DMS 273 treated with DMSO at 0.1 percent for 48 hours (cell line): ENCODE measurements around the gene CTSE.
"Not testable (repeated sequence)": the region's sequence is repeated elsewhere in the genome, so short reads cannot be mapped to it uniquely, and the experiment has no call there.

Source experiments
- DNase-seq: peaks from one replicate; lab custom pipeline; 2025; lab: John Stamatoyannopoulos, UW

CTSE gene

GRCh38 chr1:206014601-206015000 is 9.1 kb downstream of the CTSE start:
- no peak for DNase-seq

GRCh38 chr1:206013026-206013795 is 10.5 kb downstream of the CTSE start:
- DNase-seq, result no peak

GRCh38 chr1:206012086-206012859 is 11.4 kb downstream of the CTSE start:
- DNase-seq, result no peak

DNA sequence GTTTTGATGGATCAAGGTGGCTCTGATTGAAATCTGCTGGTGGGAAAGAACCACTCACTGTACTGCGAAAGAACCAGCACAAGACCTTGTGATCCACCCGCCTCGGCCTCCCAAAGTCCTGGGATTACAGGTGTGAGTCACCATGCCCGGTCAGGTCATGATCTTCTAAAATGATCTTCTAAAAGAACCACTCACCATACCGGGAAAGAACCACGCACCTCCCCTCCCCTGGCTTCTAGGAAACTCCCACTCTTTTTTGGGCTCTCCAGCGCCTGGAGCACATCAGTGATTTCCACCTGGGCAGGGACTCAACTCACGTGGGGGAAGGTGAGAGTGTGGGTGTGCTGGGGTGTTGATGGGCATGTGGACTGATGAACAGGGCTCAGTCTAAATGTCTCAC is 12.6 kb downstream of the CTSE start:
- DNase-seq, result no peak

- DNase-seq, result no peak
Observed at GRCh38 chr1:206010060-206010459, 13.6 kb downstream of the CTSE start.

GRCh38 chr1:206006946-206007345 is 16.7 kb downstream of the CTSE start:
- no peak for DNase-seq

DNA sequence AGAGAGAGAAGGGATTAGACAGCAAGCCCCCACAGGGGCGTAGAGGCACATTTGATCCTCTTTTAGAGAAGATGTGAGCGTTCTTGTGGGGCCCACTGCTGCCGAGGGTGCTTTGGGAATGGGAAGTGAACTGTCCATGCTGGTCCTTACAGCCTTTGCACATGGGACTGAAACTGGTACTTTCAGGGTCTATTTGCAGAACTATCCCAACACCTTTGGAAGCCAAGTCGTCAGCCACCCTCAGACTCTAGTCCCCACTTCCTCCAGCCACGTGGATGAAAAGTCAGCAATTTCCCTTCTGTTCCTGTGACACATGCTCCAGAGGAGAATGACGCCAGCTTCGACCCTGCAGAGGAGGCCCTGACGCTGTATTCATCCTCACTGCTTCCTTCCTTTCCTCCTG is 17.9 kb downstream of the CTSE start:
- no peak for DNase-seq

GRCh38 chr1:206005234-206005633 is 18.5 kb downstream of the CTSE start:
- no peak for DNase-seq

DNA sequence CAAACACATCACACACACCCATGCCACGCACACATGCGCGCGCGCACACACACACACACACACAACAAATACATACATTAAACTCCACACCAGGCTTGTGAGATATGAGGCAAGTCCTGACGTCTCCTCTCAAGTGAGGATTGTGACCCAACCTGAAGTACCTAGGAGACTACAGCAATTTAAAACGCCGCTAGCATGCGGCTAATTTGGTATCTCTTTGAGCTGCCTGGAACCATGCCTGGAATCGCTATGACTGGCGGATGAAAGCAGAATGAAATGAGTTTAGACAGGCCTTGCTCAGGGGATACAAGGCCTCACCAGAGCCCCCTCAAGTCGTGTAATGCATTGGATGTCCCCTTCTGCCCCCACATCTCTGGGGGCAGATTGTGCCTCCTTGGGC is 18.9 kb downstream of the CTSE start:
- no peak for DNase-seq

GRCh38 chr1:206003854-206004800 is 19.6 kb downstream of the CTSE start:
- no peak for DNase-seq

DNA sequence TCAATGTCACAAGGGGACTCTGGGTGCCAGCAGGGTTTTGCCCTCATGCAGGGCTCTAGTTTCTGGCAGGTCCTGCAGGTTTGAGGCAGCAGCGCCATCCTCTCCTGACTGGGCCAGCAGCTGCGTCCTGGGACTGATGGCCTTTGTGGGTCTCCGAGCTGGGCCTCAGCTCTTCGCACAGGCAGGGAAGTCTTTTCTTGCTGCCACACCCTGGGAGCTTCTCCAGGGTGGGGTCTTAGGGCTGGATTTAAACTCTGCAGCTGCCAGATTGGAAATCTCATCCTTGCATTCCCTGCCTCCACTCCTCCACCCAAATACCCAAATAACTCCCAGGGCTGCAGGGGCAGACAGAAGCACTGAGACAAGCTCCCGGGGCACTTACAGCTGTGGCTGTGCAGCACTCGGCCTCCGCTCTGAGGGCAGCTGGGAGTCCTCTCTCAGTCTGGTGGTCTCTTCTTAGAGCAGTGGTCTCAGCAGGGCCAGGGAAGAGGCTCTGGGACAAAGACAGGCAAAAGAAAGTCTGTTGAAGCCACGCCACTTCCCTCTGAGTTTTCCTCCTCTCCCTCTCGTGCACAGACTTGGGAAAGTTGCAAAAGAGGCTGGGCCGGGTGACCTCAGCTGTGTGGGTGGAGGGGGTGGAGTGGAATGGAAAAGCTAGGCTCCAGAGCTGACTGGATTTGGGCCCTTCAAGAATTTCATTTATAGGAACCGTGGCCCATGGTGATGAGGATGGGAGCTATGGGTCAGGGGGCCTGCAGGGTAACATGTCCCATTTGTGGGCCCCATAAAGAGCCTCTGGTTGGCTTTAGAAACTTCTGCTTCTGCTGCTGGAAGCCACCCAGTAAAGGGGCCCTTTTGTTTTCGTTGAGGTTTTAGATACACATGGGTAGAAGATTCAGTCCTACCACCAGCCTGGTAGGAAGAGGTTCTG is 20.6 kb downstream of the CTSE start, which contains the start of gene RAB7B:
Gene RAB7B, minus strand, starts transcription at position 525 of the 931 bp plus-strand sequence. CDS start 9,260 bp downstream, outside the sequence.
- no peak for DNase-seq

- DNase-seq, result no peak
Observed at GRCh38 chr1:206002160-206002559, 21.5 kb downstream of the CTSE start.

- DNase-seq, result no peak
Observed at GRCh38 chr1:206001476-206001888, 22.2 kb downstream of the CTSE start.

DNA sequence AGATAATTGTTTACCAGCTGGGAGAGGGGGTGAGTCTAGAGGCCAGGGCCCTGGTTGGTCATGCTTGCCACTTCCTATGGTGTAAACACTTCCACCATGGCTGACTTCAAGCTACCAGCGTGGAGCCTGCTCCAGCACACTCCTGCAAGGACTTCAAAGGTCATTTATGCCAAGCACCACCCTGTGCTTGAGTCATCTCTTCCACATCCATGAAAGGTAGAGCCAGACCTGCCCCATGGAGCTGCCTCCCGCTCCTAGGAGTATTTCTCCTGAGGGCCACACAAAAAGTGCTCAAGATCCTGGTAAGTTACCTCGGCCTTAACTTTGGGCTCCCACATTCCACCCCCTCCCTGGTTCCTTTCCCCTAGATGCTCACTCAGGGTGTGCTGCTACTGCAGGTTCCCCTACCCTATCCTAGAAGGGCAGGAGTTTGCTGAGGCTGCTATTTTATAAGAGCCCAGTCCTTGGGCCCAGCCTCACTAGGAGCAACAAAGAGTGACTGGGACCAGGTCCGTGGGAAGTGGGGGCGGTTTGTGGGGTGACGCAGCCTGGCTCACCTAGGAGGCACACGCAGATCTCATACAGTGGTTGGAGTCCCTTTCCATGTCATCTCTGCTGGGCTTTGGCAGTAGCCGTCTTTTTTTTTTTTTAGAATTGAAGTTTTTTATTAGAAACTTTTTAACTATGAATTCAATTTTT is 22.9 kb downstream of the CTSE start:
- no peak for DNase-seq

DNA sequence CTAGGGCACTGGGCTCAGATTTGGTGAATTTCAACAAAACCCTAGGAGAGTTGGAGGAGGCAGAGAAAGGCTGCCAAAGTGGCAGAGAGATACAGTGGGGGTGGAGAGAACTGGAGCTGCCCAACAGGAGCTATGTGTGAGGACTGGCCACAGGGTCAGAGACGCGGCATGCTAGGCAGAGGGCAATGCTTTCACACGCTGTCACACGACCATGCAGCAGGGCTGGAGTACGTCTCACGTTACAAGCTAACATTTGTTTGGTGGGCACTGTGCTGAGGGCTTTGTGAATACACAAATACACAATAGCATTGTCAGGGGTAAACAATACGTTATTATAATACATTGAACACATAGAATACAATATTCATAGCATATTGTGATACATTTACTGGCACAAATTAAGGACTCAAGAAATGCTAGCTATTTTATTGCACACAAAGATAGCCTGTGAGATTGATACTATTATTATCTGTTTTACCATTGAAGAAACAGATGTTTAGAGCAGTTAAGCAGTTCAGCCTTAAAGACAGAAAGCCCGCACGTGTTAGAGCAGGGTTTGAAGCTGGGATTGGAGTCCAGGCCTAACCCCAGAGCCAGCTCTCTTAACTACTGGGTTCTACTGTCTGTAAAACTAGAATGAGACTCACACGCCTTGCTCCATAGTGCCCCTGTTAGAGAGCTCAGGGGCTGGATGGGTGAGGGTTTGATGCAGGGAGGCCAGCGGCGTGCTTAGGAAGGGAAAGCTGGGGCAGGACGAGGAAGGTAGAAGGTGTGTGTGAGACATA is 25.0 kb downstream of the CTSE start:
- DNase-seq, result no peak

- not testable (repeated sequence) for DNase-seq
Observed at GRCh38 chr1:205996641-205997040, 27.1 kb downstream of the CTSE start.

GRCh38 chr1:205994346-205994745 is 29.3 kb downstream of the CTSE start:
- DNase-seq, result no peak

DNA sequence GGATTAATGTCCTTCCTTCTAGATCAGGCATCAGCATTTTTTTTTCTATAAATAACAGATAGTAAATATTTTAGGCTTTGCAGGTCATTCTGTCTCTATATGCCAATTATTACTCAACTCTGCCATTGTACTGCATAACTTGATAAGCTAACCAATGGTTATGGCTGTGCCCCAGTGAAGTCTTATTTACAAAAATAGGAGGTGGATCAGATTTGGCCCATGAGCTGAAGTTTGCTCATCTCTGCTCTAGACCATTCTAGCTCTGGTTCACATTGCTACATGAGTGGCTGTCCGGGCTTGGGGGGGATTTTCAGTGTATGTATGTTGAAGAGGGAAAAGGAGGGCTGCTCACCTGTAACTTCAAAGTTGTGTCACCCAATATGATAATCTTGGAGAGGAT is 30.6 kb downstream of the CTSE start:
- no peak for DNase-seq

DNA sequence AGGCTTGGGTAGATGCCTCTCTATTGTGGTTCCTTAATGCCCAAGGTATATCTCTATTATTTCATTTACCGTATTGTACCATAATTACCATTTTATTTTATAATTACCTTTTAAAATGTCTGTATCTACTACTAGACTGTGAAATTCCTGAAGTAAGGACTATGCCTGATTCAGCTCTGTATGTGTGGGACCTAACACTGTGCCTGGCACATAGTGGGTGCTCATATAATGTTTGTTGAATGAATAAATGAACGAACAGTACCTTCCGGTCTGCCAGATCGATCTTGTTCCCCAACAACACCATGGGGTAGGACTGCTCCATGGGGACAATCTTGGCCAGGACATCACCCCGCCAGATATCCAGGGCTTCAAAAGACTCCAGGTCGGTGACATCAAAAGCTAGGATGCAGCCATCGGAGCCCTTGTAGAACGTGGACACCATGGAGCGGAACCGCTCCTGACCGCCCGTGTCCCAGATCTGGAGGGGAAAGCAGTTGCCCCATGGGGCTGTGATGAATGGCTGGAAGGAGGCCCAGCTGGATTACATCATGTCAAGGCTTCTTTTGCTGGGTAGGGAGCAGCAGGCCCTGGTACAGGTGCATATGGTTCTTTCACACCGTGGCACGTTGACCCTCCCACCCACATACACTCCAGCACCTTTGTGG is 31.3 kb downstream of the CTSE start:
- no peak for DNase-seq
